SK-N-SH treated with all-trans-retinoic acid at 6 μM for 48 hours (cell line): Measurements from ENCODE around the gene ACADSB.

Experiments used
- ATAC-seq: fragments of 200-7000 bp; cut with Tn5 transposase; 3 replicates; pipeline ENCODE4 v1.9.1; 2020; ENCODE audit warnings: mild to moderate bottlenecking, moderate library complexity
- ARNTL ChIP-seq: fragments of 450-650 bp; formaldehyde crosslinking; IDR thresholded peaks from 2 replicates; pipeline ENCODE4 v1.5.0; 2020; ENCODE audit warnings: low read depth, mild to moderate bottlenecking, moderate library complexity, borderline replicate concordance
- BACH2 ChIP-seq: fragments of 250-450 bp; sonication (Bioruptor Pico); IDR thresholded peaks from 2 replicates; pipeline ENCODE4 v1.9.0; 2021; ENCODE audit warnings: mild to moderate bottlenecking, borderline replicate concordance
- CSDC2 ChIP-seq: fragments of 250-450 bp; sonication (Bioruptor Pico); IDR thresholded peaks from 2 replicates; pipeline ENCODE4 v1.5.0; 2020; ENCODE audit warnings: mild to moderate bottlenecking, moderate library complexity
- ESRRG ChIP-seq: fragments of 250-450 bp; sonication (Bioruptor Pico); IDR thresholded peaks from 2 replicates; pipeline ENCODE4 v1.6.1; 2021; ENCODE audit warnings: mild to moderate bottlenecking
- GLIS3 ChIP-seq: fragments of 250-450 bp; sonication (Bioruptor Pico); IDR thresholded peaks from 2 replicates; pipeline ENCODE4 v1.5.0; 2020; ENCODE audit warnings: mild to moderate bottlenecking, moderate library complexity
- ISL1 ChIP-seq: fragments of 250-450 bp; sonication (Bioruptor Pico); IDR thresholded peaks from 2 replicates; pipeline ENCODE4 v2.1.2; 2022; ENCODE audit warnings: mild to moderate bottlenecking, moderate library complexity
- OSR1 ChIP-seq: fragments of 250-450 bp; sonication (Bioruptor Pico); IDR thresholded peaks from 2 replicates; pipeline ENCODE4 v1.8.0; 2022; ENCODE audit warnings: moderate library complexity, mild to moderate bottlenecking, inconsistent platforms
- PPARA ChIP-seq: fragments of 250-450 bp; sonication (Bioruptor Pico); IDR thresholded peaks from 2 replicates; pipeline ENCODE4 v1.5.0; 2020; ENCODE audit warnings: mild to moderate bottlenecking, borderline replicate concordance
- RARB ChIP-seq: fragments of 250-450 bp; sonication (Bioruptor Pico); IDR thresholded peaks from 2 replicates; pipeline ENCODE4 v1.8.0; 2021; ENCODE audit warnings: mild to moderate bottlenecking, moderate library complexity
- SNAI2 ChIP-seq: fragments of 250-450 bp; sonication (Bioruptor Pico); IDR thresholded peaks from 2 replicates; pipeline ENCODE4 v1.5.0; 2020; ENCODE audit warnings: mild to moderate bottlenecking, moderate library complexity
- TCF4 ChIP-seq: fragments of 250-450 bp; sonication (Bioruptor Pico); IDR thresholded peaks from 2 replicates; pipeline ENCODE4 v1.8.0; 2021; ENCODE audit warnings: mild to moderate bottlenecking, moderate library complexity, borderline replicate concordance
- TOX ChIP-seq: fragments of 250-450 bp; sonication (Bioruptor Pico); IDR thresholded peaks from 2 replicates; pipeline ENCODE4 v1.8.0; 2021; ENCODE audit warnings: mild to moderate bottlenecking, moderate library complexity, borderline replicate concordance
- ZC3H10 ChIP-seq: fragments of 250-450 bp; sonication (Bioruptor Pico); IDR thresholded peaks from 2 replicates; pipeline ENCODE4 v1.5.1; 2021; ENCODE audit warnings: mild to moderate bottlenecking, moderate library complexity
- ZFP3 ChIP-seq: fragments of 250-450 bp; sonication (Bioruptor Pico); IDR thresholded peaks from 2 replicates; pipeline ENCODE4 v1.5.0; 2020; ENCODE audit warnings: mild to moderate bottlenecking, moderate library complexity
- ZFP30 ChIP-seq: fragments of 450-650 bp; formaldehyde crosslinking; IDR thresholded peaks from 2 replicates; pipeline ENCODE4 v1.5.0; 2022; ENCODE audit warnings: mild to moderate bottlenecking, moderate library complexity
- ZNF565 ChIP-seq: fragments of 450-650 bp; formaldehyde crosslinking; conservative IDR thresholded peaks from 2 replicates; pipeline ENCODE4 v1.5.0; 2020; ENCODE audit warnings: low read depth, mild to moderate bottlenecking, moderate library complexity
- ZNF70 ChIP-seq: fragments of 450-650 bp; formaldehyde crosslinking; IDR thresholded peaks from 2 replicates; pipeline ENCODE4 v1.5.0; 2020; ENCODE audit warnings: mild to moderate bottlenecking, moderate library complexity
- ZNF8 ChIP-seq: fragments of 450-650 bp; formaldehyde crosslinking; IDR thresholded peaks from 2 replicates; pipeline ENCODE4 v1.5.0; 2020; ENCODE audit warnings: mild to moderate bottlenecking, moderate library complexity
- TF ChIP-seq, protein P1 (sequence below): fragments of 250-450 bp; sonication (Bioruptor Pico); IDR thresholded peaks from 2 replicates; pipeline ENCODE4 v1.8.0; 2021; ENCODE audit warnings: low read depth, mild to moderate bottlenecking, moderate library complexity, borderline replicate concordance
- TF ChIP-seq, protein P2 (sequence below): fragments of 250-450 bp; sonication (Bioruptor Pico); IDR thresholded peaks from 2 replicates; pipeline ENCODE4 v1.5.1; 2021; ENCODE audit warnings: mild to moderate bottlenecking, moderate library complexity
- TF ChIP-seq, protein P3 (sequence below): fragments of 250-450 bp; sonication (Bioruptor Pico); IDR thresholded peaks from 2 replicates; pipeline ENCODE4 v1.8.0; 2020; ENCODE audit warnings: mild to moderate bottlenecking, moderate library complexity, borderline replicate concordance
- TF ChIP-seq, protein P4 (sequence below): fragments of 250-450 bp; sonication (Bioruptor Pico); IDR thresholded peaks from 2 replicates; pipeline ENCODE4 v1.5.0; 2020; ENCODE audit warnings: mild to moderate bottlenecking, moderate library complexity
- TF ChIP-seq, protein P5 (sequence below): fragments of 250-450 bp; sonication (Bioruptor Pico); IDR thresholded peaks from 2 replicates; pipeline ENCODE4 v1.5.1; 2020; ENCODE audit warnings: low read depth, mild to moderate bottlenecking, moderate library complexity

ACADSB gene

DNA sequence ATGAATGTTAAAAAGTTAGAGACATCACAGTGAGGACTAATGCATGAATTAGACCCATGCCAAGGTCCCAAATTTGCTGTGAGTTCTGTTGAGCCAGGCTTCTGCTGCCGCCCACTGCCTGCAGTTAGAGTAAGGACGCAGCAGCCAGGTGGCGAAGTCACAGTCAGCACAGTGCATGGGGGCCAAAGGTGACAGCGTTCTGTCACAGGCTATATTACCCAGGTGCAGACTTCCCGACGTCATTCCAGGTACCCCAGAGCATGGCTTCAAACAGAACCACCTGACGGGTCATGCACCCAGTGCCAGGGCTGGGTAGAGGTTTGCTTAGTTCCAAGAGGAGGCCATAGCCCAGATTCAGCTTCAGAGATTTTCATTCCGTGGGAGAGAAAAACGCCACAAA lies 93.1 kb downstream of the ACADSB start (continued):
- TF ChIP-seq PPARA, result no peak

DNA sequence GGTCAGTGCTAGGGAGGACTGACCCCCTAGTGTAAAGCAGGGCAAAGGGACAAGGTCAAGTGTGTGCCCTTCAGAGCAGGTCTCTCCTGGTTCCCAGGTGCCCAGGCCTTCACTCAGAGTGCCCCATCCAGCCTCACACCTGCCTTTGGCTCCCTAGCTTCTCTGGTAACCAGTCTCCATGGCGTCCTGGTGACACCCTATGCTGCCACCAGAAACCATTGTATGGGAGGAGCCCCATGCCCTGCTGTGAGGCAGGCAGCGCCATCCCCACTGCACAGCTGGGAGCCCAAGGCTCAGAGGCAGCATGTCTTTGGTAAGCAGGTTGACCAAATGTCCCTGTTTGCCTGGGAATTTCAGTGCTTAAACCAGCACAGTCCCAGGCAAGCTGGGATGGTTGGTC lies 93.9 kb downstream of the ACADSB start:
- no peak for TF ChIP-seq ZC3H10 (CRISPR knock-in tag)
- no peak for TF ChIP-seq ZNF8 (CRISPR knock-in tag)
- no peak for TF ChIP-seq ZFP30 (CRISPR knock-in tag)
- TF ChIP-seq, protein P1, sequence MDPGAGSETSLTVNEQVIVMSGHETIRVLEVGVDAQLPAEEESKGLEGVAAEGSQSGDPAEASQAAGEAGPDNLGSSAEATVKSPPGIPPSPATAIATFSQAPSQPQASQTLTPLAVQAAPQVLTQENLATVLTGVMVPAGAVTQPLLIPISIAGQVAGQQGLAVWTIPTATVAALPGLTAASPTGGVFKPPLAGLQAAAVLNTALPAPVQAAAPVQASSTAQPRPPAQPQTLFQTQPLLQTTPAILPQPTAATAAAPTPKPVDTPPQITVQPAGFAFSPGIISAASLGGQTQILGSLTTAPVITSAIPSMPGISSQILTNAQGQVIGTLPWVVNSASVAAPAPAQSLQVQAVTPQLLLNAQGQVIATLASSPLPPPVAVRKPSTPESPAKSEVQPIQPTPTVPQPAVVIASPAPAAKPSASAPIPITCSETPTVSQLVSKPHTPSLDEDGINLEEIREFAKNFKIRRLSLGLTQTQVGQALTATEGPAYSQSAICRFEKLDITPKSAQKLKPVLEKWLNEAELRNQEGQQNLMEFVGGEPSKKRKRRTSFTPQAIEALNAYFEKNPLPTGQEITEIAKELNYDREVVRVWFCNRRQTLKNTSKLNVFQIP, result no peak
- no peak for TF ChIP-seq ZNF565
- TF ChIP-seq, protein P2, sequence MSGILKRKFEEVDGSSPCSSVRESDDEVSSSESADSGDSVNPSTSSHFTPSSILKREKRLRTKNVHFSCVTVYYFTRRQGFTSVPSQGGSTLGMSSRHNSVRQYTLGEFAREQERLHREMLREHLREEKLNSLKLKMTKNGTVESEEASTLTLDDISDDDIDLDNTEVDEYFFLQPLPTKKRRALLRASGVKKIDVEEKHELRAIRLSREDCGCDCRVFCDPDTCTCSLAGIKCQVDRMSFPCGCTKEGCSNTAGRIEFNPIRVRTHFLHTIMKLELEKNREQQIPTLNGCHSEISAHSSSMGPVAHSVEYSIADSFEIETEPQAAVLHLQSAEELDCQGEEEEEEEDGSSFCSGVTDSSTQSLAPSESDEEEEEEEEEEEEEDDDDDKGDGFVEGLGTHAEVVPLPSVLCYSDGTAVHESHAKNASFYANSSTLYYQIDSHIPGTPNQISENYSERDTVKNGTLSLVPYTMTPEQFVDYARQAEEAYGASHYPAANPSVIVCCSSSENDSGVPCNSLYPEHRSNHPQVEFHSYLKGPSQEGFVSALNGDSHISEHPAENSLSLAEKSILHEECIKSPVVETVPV (CRISPR knock-in tag), result no peak
- TF ChIP-seq ZFP3, result no peak
- TF ChIP-seq, protein P3, sequence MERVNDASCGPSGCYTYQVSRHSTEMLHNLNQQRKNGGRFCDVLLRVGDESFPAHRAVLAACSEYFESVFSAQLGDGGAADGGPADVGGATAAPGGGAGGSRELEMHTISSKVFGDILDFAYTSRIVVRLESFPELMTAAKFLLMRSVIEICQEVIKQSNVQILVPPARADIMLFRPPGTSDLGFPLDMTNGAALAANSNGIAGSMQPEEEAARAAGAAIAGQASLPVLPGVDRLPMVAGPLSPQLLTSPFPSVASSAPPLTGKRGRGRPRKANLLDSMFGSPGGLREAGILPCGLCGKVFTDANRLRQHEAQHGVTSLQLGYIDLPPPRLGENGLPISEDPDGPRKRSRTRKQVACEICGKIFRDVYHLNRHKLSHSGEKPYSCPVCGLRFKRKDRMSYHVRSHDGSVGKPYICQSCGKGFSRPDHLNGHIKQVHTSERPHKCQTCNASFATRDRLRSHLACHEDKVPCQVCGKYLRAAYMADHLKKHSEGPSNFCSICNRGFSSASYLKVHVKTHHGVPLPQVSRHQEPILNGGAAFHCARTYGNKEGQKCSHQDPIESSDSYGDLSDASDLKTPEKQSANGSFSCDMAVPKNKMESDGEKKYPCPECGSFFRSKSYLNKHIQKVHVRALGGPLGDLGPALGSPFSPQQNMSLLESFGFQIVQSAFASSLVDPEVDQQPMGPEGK (CRISPR knock-in tag), result no peak
- TF ChIP-seq TOX (CRISPR knock-in tag), result no peak
- TF ChIP-seq ZNF70 (CRISPR knock-in tag), result no peak
- TF ChIP-seq OSR1, result no peak
- TF ChIP-seq BACH2 (CRISPR knock-in tag), result no peak
- TF ChIP-seq PPARA, result no peak
- TF ChIP-seq CSDC2 (CRISPR knock-in tag), result no peak
- no peak for TF ChIP-seq ISL1 (CRISPR knock-in tag)
- no peak for TF ChIP-seq ESRRG (CRISPR knock-in tag)
- TF ChIP-seq TCF4 (CRISPR knock-in tag), result no peak
- TF ChIP-seq ARNTL (CRISPR knock-in tag), result no peak
- TF ChIP-seq, protein P4, sequence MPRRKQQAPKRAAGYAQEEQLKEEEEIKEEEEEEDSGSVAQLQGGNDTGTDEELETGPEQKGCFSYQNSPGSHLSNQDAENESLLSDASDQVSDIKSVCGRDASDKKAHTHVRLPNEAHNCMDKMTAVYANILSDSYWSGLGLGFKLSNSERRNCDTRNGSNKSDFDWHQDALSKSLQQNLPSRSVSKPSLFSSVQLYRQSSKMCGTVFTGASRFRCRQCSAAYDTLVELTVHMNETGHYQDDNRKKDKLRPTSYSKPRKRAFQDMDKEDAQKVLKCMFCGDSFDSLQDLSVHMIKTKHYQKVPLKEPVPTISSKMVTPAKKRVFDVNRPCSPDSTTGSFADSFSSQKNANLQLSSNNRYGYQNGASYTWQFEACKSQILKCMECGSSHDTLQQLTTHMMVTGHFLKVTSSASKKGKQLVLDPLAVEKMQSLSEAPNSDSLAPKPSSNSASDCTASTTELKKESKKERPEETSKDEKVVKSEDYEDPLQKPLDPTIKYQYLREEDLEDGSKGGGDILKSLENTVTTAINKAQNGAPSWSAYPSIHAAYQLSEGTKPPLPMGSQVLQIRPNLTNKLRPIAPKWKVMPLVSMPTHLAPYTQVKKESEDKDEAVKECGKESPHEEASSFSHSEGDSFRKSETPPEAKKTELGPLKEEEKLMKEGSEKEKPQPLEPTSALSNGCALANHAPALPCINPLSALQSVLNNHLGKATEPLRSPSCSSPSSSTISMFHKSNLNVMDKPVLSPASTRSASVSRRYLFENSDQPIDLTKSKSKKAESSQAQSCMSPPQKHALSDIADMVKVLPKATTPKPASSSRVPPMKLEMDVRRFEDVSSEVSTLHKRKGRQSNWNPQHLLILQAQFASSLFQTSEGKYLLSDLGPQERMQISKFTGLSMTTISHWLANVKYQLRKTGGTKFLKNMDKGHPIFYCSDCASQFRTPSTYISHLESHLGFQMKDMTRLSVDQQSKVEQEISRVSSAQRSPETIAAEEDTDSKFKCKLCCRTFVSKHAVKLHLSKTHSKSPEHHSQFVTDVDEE (CRISPR knock-in tag), result no peak
- no peak for ATAC-seq

DNA sequence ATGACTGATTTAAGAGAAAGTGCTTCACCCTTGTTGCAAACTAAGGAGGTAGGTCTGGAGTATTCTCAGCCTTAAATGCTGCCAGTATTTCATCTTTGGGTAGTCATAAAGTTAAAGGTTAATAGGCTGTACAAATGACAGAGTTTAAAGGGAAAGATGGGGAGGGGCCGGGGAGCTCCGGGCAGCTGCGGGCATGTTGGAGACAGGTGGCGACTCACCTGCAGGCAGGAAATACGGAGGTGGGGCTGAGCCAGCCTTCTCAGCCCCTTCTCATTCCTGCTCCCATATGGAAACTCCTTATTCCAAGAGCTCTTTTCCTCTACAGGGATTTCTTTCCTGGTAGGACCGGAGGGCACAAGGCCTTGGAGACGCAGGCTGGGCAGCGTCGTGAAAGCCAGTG lies 95.1 kb downstream of the ACADSB start:
- no peak for ATAC-seq
- TF ChIP-seq ISL1 (CRISPR knock-in tag), result no peak
- TF ChIP-seq, protein P5, sequence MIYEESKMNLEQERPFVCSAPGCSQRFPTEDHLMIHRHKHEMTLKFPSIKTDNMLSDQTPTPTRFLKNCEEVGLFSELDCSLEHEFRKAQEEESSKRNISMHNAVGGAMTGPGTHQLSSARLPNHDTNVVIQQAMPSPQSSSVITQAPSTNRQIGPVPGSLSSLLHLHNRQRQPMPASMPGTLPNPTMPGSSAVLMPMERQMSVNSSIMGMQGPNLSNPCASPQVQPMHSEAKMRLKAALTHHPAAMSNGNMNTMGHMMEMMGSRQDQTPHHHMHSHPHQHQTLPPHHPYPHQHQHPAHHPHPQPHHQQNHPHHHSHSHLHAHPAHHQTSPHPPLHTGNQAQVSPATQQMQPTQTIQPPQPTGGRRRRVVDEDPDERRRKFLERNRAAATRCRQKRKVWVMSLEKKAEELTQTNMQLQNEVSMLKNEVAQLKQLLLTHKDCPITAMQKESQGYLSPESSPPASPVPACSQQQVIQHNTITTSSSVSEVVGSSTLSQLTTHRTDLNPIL (CRISPR knock-in tag), result no peak
- no peak for TF ChIP-seq ZFP3
- TF ChIP-seq SNAI2 (CRISPR knock-in tag), result no peak
- TF ChIP-seq RARB (CRISPR knock-in tag), result no peak
- TF ChIP-seq, protein P1, result no peak
- TF ChIP-seq GLIS3 (CRISPR knock-in tag), result no peak
